GM21526 (cell line): ENCODE measurements around the gene PCDHA10.
"Not testable (repeated sequence)": the region's sequence is repeated elsewhere in the genome, so short reads cannot be mapped to it uniquely, and the experiment has no call there.

ENCODE experiments used
- ATAC-seq: cut with Tn5 transposase; IDR thresholded peaks from one replicate; pipeline ENCODE4 v1.9.1; 2021; ENCODE audit warnings: moderate library complexity; ENCODE audit not compliant: unreplicated experiment, low FRiP score

Gene PCDHA10

DNA sequence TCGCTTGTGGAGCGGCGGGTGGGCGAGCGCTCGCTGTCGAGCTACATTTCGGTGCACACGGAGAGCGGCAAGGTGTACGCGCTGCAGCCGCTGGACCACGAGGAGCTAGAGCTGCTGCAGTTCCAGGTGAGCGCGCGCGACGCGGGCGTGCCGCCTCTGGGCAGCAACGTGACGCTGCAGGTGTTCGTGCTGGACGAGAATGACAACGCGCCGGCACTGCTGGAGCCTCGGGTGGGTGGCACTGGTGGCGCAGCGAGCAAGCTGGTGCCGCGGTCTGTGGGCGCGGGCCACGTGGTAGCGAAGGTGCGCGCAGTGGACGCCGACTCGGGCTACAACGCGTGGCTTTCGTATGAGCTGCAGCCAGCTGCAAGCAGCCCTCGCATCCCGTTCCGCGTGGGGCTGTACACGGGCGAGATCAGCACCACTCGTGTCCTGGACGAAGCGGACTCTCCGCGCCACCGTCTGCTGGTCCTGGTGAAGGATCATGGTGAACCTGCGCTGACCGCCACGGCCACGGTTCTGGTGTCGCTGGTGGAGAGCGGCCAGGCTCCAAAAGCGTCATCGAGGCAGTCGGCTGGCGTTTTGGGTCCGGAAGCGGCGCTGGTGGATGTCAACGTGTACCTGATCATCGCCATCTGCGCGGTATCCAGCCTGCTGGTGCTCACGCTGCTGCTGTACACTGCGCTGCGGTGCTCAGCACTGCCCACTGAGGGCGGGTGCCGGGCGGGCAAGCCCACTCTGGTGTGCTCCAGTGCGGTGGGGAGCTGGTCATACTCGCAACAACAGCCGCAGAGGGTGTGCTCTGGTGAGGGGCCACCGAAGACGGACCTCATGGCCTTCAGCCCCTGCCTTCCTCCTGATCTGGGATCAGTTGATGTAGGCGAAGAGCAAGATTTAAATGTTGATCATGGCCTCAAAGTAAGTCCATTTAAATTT is 12.6 kb upstream of the PCDHA10 start:
- ATAC-seq: no peak

DNA sequence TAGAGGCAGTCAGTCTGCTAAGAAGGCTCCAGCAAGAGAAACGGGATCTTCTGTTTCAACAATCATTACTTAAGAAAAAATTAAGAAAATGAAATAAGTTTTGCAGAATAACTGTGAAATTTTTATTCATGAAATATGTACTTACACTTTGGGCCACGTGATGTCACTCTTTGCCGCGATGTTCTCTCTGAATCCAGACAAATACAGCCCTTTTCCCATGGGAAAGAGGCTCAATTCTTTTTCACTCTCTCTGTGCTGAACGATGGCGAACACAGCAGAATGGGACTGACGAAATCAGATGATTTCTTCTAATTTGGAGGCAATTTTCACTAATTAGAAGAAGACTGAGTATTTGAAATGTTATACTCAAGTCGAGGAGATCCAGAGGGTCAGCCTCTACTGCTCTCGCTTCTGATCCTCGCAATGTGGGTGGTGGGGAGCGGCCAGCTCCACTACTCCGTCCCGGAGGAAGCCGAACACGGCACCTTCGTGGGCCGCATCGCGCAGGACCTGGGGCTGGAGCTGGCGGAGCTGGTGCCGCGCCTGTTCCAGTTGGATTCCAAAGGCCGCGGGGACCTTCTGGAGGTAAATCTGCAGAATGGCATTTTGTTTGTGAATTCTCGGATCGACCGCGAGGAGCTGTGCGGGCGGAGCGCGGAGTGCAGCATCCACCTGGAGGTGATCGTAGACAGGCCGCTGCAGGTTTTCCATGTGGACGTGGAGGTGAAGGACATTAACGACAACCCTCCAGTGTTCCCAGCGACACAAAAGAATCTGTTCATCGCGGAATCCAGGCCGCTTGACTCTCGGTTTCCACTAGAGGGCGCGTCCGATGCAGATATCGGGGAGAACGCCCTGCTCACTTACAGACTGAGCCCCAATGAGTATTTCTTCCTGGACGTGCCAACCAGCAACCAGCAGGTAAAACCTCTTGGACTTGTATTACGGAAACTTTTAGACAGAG is 7.3 kb upstream of the PCDHA10 start, which contains the start of gene PCDHA9:
PCDHA9 (plus strand) TSS at position 244 of the 964 bp plus-strand sequence; CDS start at position 358, 114 bp downstream.
- ATAC-seq: not testable (repeated sequence)

DNA sequence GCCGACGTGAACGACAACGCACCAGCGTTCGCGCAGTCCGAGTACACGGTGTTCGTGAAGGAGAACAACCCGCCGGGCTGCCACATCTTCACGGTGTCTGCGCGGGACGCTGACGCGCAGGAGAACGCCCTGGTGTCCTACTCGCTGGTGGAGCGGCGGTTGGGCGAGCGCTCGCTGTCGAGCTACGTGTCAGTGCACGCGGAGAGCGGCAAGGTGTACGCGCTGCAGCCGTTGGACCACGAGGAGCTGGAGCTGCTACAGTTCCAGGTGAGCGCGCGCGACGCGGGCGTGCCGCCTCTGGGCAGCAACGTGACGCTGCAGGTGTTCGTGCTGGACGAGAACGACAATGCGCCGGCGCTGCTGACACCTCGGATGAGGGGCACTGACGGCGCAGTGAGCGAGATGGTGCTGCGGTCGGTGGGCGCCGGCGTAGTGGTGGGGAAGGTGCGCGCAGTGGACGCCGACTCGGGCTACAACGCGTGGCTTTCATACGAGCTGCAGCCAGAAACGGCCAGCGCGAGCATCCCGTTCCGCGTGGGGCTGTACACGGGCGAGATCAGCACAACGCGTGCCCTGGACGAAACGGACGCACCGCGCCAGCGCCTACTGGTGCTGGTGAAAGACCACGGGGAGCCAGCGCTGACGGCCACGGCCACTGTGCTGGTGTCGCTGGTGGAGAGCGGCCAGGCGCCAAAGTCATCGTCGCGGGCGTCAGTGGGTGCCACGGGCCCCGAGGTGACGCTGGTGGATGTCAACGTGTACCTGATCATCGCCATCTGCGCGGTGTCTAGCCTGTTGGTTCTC is 5.7 kb upstream of the PCDHA10 start:
- not testable (repeated sequence) for ATAC-seq

DNA sequence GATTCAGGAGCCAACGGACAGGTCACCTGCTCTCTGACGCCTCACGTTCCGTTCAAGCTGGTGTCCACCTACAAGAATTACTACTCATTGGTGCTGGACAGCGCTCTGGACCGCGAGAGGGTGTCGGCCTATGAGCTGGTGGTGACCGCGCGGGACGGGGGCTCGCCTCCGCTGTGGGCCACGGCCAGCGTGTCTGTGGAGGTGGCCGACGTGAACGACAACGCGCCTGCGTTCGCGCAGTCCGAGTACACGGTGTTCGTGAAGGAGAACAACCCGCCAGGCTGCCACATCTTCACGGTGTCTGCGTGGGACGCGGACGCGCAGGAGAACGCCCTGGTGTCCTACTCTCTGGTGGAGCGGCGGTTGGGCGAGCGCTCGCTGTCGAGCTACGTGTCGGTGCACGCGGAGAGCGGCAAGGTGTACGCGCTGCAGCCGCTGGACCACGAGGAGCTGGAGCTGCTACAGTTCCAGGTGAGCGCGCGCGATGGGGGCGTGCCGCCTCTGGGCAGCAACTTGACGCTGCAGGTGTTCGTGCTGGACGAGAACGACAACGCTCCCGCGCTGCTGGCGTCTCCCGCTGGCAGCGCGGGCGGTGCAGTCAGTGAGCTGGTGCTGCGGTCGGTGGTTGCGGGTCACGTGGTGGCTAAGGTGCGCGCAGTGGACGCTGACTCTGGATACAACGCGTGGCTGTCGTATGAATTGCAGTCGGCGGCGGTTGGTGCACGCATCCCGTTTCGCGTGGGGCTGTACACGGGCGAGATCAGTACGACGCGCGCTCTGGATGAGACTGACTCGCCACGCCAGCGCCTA is 1.7 kb downstream of the PCDHA10 start:
- ATAC-seq: no peak

DNA sequence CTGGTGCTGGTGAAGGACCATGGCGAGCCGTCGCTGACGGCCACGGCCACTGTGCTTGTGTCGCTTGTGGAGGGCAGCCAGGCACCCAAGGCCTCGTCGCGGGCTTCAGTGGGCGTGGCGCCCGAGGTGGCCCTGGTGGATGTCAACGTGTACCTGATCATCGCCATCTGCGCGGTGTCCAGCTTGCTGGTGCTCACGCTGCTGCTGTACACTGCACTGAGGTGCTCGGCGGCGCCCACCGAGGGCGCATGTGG is 2.2 kb downstream of the PCDHA10 start:
- ATAC-seq: no peak

DNA sequence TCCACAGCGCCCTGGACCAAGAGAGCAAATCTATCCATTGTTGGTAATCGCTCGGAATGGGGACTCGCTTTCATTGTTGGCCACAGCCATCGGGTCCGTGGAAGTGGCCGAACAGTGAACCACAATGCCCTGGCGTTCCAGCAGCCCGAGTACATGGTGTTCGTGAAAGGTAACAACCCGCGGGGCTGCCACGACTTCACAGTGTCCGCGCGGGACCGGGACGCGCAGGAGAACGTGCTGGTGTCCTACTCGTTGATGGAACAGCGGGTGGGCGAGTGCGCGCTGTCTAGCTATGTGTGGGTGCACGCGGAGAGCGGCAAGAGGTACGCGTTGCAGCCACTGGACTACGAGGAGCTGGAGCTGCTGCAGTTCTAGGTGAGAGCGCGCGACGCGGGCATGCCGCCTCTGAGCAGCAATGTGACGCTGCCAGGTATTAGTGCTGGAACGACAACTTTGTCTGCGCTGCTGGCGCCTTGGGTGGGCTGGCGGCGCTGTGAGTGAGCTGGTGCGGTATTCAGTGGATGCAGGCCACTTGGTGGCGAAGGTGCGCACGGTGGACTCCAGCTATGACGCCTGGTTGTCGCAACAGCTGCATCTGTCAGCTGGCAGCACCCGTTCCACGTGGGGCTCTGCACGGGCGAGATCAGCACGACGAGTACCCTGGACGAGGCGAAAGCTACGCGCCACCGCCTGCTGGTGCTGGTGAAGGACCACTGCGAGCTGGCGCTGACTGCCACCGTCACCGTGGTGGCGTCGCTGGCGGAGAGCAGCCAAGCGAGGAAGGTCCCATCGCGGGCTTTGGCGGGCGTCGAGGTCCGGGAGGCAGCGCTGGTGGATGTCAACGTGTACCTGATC is 7.0 kb downstream of the PCDHA10 start:
- ATAC-seq: no peak

DNA sequence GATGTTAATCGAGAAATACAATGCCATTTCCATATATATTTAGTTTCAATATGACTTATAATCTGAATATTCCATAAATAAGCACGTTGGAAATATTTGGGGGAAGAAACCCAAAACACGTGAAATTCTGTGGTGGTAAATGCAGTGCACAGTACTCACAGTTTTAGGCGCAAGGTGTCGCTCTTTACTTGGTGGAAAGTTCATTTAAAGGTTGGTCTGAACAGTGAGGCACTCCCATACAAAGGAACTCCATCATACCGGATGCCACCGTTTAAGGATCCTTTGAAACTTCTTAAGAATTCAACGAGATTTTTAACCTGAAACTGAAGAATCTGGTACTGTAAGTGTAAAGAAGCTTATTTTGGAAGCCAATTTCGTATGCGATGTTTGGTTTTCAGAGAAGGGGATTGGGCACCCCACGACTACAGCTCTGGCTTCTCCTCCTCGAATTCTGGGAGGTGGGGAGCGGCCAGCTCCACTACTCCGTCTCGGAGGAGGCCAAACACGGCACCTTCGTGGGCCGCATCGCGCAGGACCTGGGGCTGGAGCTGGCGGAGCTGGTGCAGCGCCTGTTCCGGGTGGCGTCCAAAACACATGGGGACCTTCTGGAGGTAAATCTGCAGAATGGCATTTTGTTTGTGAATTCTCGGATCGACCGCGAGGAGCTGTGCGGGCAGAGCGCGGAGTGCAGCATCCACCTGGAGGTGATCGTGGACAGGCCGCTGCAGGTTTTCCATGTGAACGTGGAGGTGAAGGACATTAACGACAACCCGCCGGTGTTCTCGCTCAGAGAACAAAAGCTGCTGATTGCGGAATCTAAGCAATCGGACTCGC is 13.2 kb downstream of the PCDHA10 start, which contains the start of gene PCDHA11:
PCDHA11 (plus strand) TSS at position 237 of the 834 bp plus-strand sequence; CDS start at position 384, 147 bp downstream.
- no peak for ATAC-seq

DNA sequence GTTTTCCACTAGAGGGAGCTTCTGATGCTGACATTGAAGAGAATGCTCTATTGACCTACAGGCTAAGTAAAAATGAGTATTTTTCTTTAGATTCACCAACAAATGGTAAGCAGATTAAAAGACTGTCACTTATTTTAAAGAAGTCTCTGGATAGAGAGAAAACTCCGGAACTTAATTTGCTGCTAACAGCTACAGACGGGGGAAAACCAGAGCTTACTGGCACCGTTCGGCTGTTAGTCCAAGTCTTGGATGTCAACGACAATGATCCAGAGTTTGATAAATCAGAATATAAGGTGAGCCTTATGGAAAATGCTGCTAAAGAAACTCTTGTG is 13.8 kb downstream of the PCDHA10 start:
- no peak for ATAC-seq

DNA sequence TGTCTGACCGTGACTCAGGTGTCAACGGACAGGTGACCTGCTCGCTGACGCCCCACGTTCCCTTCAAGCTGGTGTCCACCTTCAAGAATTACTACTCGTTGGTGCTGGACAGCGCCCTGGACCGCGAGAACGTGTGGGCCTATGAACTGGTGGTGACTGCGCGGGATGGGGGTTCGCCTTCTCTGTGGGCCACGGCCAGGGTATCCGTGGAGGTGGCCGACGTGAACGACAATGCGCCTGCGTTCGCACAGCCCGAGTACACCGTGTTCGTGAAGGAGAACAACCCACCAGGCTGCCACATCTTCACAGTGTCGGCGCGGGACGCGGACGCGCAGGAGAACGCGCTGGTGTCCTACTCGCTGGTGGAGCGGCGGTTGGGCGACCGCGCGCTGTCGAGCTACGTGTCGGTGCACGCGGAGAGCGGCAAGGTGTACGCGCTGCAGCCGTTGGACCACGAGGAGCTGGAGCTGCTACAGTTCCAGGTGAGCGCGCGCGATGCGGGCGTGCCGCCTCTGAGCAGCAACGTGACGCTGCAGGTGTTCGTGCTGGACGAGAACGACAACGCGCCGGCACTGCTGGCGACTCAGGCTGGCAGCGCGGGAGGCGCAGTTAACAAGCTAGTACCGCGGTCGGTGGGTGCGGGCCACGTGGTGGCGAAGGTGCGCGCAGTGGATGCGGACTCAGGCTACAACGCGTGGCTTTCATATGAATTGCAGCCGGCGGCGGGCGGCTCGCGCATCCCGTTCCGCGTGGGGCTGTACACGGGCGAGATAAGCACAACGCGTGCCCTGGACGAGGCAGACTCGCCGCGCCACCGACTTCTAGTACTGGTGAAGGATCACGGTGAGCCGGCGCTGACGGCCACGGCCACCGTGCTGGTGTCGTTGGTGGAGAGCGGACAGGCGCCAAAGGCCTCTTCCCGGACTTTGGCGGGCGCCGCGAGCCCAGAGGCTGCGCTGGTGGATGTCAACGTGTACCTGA is 14.8 kb downstream of the PCDHA10 start:
- no peak for ATAC-seq

DNA sequence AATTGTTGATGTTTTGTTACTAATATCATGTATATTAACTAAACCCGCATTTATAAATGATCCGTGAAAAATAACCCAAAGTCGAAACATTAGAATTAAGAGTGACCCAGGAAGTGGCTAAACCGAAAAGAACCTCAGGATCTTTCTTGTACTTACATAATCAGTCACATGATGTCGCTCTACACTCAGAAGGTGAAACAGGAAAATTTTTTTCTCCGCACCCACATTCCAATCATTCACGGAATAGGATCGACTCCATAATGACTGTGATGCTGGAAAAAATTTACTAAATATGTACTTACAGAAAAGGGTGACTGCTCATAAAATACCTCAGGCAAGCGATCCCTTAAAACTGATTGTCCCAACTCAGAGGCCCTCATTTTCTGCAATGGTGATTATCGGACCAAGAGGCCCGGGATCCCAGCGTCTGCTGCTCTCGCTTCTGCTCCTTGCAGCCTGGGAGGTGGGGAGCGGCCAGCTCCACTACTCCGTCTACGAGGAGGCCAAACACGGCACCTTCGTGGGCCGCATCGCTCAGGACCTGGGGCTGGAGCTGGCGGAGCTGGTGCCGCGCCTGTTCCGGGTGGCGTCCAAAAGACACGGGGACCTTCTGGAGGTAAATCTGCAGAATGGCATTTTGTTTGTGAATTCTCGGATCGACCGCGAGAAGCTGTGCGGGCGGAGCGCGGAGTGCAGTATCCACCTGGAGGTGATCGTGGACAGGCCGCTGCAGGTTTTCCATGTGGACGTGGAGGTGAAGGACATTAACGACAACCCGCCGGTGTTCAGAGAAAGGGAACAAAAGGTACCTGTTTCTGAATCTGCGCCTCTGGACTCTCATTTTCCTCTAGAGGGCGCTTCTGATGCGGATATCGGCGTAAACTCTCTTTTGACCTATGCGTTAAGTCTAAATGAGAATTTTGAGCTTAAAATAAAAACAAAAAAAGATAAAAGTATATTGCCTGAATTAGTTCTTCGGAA is 19.7 kb downstream of the PCDHA10 start, which contains the start of gene PCDHA12:
PCDHA12 (plus strand) TSS at position 224 of the 981 bp plus-strand sequence; CDS start at position 389, 165 bp downstream.
- no peak for ATAC-seq

DNA sequence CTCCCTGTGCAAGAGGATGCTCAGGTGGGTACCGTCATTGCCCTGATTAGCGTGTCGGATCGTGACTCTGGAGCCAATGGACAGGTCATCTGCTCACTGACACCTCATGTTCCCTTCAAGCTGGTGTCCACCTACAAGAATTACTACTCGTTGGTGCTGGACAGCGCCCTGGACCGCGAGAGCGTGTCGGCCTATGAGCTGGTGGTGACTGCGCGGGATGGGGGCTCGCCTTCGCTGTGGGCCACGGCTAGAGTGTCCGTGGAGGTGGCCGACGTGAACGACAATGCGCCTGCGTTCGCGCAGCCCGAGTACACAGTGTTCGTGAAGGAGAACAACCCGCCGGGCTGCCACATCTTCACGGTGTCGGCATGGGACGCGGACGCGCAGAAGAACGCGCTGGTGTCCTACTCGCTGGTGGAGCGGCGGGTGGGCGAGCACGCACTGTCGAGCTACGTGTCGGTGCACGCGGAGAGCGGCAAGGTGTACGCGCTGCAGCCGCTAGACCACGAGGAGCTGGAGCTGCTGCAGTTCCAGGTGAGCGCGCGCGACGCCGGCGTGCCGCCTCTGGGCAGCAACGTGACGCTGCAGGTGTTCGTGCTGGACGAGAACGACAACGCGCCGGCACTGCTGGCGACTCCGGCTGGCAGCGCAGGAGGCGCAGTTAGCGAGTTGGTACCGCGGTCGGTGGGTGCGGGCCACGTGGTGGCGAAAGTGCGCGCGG is 21.0 kb downstream of the PCDHA10 start:
- ATAC-seq: not testable (repeated sequence)

DNA sequence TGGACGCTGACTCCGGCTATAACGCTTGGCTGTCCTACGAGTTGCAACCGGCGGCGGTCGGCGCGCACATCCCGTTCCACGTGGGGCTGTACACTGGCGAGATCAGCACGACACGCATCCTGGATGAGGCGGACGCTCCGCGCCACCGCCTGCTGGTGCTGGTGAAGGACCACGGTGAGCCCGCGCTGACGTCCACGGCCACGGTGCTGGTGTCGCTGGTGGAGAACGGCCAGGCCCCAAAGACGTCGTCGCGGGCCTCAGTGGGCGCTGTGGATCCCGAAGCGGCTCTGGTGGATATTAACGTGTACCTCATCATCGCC is 21.5 kb downstream of the PCDHA10 start:
- ATAC-seq: no peak

DNA sequence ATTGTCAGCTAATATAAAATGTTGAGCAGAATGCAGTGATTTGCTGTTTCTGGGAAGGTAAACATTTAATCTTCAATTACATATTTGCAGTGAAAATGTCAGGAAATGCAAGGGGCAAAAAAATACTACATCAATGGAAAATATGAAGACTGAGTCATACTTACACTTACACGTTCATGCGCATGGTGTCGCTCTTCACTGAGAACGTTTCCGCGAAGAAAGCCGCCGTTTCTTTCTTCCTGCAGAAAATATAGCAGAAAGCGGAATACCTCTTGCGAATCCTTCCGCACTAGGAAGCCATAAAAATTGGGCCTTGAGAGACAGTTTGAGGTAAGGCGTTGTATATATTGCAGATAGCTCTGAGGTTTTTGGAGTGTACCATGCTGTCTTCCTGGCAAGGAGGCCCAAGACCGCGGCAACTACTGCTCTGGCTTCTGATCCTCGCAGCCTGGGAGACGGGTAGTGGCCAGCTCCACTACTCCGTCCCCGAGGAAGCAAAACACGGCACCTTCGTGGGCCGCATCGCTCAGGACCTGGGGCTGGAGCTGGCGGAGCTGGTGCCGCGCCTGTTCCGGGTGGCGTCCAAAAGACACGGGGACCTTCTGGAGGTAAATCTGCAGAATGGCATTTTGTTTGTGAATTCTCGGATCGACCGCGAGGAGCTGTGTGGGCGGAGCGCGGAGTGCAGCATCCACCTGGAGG is 26.3 kb downstream of the PCDHA10 start, which contains the start of gene PCDHA13:
PCDHA13 (plus strand) TSS at position 236 of the 702 bp plus-strand sequence; CDS start at position 381, 145 bp downstream.
- no peak for ATAC-seq

DNA sequence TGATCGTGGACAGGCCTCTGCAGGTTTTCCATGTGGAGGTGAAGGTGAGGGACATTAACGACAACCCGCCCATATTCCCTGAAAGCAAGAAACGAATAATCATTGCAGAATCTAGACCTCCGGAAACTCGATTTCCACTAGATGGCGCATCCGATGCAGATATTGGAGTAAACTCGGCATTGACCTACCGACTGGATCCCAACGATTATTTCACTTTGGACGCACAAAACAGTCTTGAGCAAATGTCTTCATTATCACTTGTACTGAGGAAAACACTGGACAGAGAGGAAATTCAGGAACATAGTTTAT is 26.8 kb downstream of the PCDHA10 start:
- no peak for ATAC-seq
